HG03571 (cell line): ENCODE measurements around the gene FHOD3.

Source experiments
- ATAC-seq: cut with Tn5 transposase; IDR thresholded peaks from one replicate; pipeline ENCODE4 v1.9.1; 2021; ENCODE audit not compliant: unreplicated experiment

FHOD3 gene

GRCh38 chr18:36321658-36322407 lies 24.3 kb downstream of the FHOD3 start:
- no peak for ATAC-seq

GRCh38 chr18:36322408-36322728 lies 24.9 kb downstream of the FHOD3 start:
- ATAC-seq = no peak

DNA sequence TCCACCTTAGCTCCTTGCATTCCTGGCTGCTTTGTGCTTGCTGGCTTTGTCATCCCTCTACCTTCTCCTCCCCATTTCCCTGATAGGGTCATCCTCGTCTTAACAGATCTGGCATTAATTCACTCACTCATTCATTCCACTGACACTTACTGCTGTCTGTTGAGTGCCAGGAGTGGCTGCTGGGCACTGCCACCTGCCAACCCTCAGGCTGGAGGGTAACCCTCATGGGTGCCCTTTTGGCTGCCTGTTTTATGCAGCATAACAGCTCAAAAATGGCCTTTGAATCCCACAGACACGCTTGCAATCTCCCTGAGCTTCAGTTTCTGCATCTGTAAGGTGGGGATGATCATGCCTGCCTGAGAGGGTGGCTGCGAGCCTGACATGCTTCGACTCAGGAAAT lies 25.2 kb downstream of the FHOD3 start:
- no peak for ATAC-seq

GRCh38 chr18:36323421-36323820 lies 25.9 kb downstream of the FHOD3 start:
- no peak for ATAC-seq

DNA sequence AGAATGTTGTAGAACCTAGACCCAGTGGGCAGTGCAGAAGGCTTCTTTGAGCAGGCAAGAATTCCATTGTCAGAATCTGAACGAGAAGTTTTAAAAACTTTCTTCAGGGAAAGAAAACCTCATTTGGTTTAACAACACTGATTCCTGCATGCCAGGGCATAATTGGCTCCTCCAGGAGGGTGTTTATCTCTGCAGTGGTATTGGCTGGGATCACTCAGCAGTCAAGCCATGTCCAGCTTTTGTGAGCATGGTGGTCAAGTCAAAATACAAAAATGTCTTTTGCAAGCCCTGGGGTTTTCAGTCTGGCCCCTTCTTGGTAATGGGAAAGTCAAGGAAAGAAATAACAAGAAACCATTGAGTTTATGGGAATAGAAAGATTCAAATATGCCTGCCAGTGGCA lies 28.3 kb downstream of the FHOD3 start:
- no peak for ATAC-seq

DNA sequence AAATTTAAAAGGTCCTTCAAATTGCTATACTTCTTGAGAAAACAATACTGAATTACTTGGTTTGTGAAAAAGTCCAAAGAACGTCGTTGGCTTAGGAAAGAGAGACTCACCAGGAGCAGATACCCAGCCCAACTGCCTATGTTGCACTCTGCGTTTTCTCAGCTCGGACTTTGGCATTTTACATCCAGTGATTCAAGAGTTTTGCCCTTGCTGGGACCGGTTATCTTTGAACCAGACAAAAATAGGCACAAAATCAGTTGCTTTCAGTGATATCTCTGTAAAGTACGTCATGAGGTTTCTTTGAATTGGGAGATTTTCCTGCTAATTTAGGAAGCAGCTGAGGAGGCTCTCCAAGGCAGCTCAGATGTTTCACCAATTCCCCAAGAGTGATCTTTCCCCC lies 29.3 kb downstream of the FHOD3 start:
- no peak for ATAC-seq

- no peak for ATAC-seq
Measured at GRCh38 chr18:36327352-36328316, 30.1 kb downstream of the FHOD3 start.

DNA sequence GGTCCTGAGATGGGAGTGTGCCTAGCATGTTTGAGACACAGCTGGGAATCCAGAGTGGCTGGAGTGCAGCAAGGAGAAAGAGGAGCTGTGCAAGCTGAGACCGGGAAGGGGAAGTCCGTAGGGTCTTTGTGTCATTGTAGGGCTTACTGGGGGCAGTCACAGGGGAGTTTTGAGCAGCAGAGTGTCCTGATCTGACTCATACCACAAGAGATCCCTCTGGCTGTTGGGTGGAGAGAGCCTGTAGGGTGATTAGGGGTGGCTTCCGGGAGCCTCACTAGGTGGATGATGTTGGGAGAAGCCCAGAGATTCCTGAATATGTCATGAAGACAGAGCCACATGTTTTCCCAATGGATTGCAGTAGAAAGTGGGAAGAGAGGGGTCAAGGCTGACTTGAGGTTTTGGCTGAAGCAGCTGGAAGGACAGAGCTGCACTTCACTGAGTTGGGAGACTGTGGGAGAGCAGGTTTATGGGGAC lies 30.9 kb downstream of the FHOD3 start:
- no peak for ATAC-seq

DNA sequence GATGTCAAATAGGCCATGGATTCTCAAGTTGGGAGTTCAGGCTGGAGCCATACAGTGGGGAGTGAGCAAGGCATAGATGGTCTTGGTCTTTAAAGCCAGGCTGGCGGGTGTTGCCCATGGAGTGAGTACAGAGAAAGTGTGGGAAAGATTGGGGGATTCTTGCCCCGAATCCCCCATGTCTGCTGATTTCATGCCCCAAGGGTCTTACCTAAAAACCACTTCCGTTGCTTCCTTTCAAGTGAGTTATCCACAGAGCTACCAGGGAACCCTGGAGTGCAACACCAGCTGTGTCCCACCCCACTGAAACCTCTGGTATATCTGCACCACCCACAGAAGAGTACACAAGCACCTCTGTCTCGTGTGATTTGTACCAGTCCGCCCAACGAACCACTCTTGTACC lies 31.4 kb downstream of the FHOD3 start:
- ATAC-seq = no peak

GRCh38 chr18:36329684-36330434 lies 32.3 kb downstream of the FHOD3 start:
- ATAC-seq = no peak

DNA sequence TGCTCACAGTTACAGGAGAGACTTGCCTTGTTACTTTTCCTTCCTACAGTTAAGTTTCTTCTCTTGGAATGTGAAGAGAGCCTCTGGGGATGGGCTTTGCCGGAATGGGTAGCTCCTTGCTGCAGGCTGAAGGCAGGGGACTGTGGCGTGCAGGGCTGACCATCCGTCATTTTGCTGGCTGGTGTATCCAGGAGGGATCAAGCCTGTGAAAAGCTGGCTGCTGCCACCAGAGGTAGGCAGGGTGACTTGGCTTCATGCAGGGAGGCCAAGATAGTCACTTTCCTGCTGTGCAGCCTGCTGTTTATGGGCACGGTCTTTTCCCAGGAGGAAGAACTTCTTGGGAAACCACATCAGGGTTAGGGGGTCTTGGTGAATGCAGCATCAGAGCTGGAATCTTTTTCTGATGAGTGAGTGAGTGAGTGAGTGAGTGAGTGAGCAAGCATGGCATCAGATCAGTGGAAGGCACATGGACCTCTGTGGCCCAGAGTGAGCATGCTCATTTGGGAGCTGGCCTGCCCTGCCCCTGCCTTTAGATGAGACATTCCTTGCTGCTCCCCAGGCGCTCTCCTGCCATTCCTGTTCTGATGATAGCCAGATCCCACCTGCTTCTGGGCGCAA lies 33.0 kb downstream of the FHOD3 start:
- no peak for ATAC-seq

DNA sequence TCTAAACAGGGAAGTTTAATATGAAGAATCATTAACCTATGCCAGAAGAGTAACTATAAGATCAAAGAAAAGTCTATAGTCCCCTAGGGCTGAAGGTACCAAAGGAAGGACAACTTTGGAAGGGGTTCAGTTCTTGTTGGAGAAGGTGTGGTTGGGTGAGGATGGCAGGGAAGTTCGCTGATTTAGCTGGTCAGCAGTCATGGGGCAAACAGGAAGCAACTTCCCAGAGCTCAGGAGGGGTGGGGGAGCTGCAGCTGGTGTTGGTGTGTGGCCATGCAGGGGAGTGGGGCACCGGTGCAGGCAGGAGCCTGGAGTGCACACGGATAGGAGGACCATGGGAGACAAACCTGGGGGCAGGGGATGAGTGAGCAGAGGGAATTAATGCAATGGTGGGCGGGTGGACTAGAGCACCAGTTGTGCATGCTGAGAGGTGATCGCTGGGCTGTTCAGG lies 34.0 kb downstream of the FHOD3 start:
- ATAC-seq = no peak

DNA sequence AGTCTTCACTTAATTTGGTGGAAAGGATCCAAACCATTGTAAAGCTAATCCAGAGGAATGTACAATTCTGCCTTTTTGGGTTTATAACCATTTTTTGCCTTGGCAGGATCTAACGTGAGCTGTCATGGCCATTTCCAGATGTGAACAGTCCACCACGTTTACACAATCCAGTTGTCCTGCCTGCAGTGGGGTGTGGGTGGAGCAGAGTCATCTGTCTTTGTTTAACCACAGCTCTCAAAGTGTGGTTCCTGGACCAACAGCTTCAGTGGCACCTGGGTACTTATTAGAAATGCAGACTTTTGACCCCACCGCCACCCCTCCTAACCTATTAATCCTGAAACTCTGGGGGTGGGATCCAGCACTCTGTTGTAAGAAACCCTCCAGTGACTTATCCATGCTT lies 35.9 kb downstream of the FHOD3 start:
- no peak for ATAC-seq

DNA sequence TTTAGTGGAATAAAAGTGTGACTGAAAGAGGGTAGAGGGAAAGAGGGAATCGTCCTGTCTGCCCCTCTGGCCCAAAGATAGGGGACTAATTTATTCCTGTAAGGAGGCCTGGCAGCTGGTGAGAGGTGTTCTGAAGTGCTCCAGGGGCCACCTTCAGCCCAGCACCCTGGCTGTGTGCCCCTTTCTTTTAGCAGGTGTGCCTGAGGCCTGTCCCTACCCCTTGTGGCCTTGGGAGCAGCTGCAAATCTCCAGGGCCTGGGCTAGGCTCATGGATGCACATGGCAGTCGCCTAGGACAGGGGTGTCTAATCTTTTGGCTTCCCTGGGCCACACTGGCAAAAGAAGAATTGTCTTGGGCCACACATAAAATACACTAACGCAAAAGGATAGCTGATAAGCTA lies 37.3 kb downstream of the FHOD3 start:
- ATAC-seq = no peak

DNA sequence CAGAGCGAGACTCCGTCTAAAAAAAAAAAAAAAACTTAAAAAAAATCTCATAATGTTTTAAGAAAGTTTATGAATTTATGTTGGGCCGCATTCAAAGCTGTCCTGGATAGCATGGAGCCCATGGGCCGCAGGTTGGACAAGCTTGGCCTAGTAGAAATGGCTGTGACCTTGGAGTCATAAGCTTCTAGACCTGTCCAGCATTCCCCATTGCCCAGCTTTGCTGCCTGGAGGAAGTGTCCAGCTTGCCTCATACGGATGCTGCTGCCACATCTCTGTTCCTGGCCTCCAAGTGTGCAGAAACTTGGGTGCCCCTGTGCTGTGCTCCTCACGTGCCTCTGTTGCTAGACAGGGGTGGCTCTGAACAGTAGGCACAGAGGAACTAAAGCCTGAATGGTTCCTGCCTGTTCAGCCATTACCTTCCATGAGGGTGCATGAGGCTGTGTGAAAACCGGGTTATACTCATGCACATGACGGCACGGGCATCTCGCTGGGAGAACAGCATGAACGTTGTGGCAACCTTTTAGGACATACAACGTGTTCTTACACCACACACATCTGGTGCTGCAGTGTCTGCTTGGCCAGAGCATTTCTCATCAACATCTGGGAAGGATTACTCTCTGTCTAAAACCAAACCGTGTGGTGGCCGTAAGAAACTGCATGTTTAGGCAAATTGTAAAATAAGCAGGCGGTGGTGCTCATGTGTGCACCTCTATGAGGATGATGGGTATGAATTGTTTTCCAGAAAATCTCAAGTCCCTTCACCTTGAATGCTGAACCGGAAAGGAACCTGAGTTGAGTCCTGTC lies 38.2 kb downstream of the FHOD3 start:
- no peak for ATAC-seq

DNA sequence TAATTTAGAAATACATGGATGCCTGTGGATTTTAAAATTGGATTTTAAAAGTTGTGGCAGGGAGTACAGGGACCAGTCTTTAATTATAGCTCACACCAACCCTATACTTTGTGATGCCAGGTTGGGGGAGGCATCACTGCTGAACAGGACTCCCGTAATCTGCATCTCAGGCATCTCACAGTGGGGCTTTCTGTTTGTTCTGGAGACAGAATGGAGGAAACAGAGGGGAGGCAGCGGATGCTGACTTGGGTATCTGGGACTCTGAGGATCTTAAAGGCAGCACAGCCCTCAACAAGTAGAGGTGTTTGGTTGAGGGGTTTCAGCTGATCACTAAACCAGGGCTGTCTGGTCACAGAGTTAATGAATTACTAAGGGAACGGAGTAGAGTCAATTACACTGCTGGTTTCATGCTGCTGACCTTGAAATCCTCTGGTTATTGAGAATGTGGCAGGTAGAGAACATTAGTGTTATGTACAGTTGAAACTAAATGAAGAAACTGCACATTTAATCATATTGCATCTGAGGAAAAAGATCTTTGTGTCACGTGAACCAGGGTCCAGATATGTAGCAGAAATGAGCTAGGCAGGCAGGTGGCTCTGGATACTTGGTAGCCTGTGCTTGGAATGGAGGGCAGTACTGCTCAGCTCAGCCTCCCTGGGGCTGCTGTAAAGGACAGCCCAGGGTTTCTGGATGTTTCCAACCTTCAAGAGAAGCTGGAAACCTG lies 40.3 kb downstream of the FHOD3 start:
- no peak for ATAC-seq

DNA sequence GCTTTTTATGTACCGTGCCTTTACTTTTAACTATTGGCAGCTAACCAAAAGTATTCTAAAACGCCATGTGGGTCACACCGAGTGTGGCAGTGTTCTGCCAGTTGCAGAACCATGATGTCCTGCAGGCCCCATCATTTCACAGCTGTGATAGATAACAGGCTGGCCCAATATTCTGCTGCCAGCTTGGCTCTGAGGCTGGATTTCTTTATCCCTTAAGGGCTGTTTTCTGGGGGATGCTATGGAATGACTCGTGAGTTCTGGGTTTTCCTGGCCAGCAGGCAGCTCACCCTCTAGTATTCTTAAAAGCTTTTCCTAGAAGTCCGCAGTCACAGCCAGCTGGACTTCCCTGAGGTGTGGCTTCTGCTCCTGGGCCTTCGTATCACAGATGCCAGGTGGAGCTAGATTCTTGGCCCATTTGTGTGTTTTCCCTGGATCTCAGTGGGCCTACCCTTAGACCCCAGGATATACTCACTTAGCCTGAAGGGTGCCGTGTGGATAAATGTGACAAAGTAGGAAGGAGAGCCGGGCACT lies 41.0 kb downstream of the FHOD3 start:
- ATAC-seq = no peak

DNA sequence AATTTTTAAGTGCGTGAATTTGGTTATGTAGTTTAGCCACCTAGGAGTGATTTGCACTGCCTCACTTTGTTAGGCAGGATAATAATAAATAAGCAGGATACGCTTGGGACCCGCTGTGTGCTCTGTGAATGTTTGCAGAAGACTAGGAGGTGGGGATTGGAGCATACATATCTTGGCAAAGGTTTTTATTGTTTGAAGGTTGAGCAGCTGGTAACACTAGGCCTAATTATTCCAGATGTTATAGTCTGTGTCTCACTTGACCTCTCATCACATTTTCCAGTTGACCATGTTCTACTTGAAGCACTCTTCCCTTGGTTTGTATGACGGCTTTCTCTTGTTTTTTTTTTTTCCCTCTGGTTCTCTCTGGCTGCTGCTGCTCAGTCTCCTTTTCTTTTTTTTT lies 42.7 kb downstream of the FHOD3 start:
- ATAC-seq = no peak

- ATAC-seq = no peak
Measured at GRCh38 chr18:36341944-36342343, 44.4 kb downstream of the FHOD3 start.
